IPS DF 6.9 (cell line): ENCODE data around the gene PPM1H.

Source experiments
- DNase-seq: peaks from one replicate; pipeline ENCODE4 v3.0.0-alpha.2; 2013; ENCODE audit warnings: low read depth, low spot score
- H3K27ac ChIP-seq: one replicate; pipeline ENCODE4 v1.5.1; 2013; ENCODE audit warnings: low read length, control low read depth
- H3K27me3 ChIP-seq: 2 replicates; pipeline ENCODE4 v1.6.1; 2013; ENCODE audit warnings: mild to moderate bottlenecking, low read length; ENCODE audit not compliant: control insufficient read depth, insufficient read depth
- H3K36me3 ChIP-seq: 2 replicates; pipeline ENCODE4 v1.6.1; 2013; ENCODE audit warnings: low read length; ENCODE audit not compliant: control insufficient read depth, insufficient read depth
- H3K4me1 ChIP-seq: 2 replicates; pipeline ENCODE4 v1.6.1; 2013; ENCODE audit warnings: low read length; ENCODE audit not compliant: control insufficient read depth, insufficient read depth
- H3K4me3 ChIP-seq: 2 replicates; pipeline ENCODE4 v1.5.1; 2013; ENCODE audit warnings: mild to moderate bottlenecking, low read length
- H3K9me3 ChIP-seq: 2 replicates; pipeline ENCODE4 v1.6.1; 2013; ENCODE audit warnings: low read length, inconsistent platforms; ENCODE audit not compliant: control insufficient read depth, insufficient read depth
- WGBS: extraction: QIAGEN DNeasy Blood & Tissue Kit; methylation state at CpG from one replicate; pipeline ENCODE4 v1.1.7; 2013; ENCODE audit warnings: mixed read lengths, missing lambda C conversion rate; ENCODE audit not compliant: insufficient read length, insufficient coverage; 5-methylcytosine and 5-hydroxymethylcytosine counted together

The PPM1H gene

GRCh38 chr12:62718762-62719426, 216.1 kb downstream of the PPM1H start:
- H3K36me3 ChIP-seq: no peaks in the 10 kb centered on the region
- no peak for DNase-seq
- no peak overlapping the region for H3K27ac ChIP-seq
- no CpG with 5 or more reads among the region's 2 CpGs for WGBS
- H3K4me1 ChIP-seq: no peaks in the 10 kb centered on the region
- no peak overlapping the region for H3K4me3 ChIP-seq
- no peaks in the 10 kb centered on the region for H3K9me3 ChIP-seq
- no peaks in the 10 kb centered on the region for H3K27me3 ChIP-seq

GRCh38 chr12:62717643-62718042, 217.3 kb downstream of the PPM1H start:
- no peaks in the 10 kb centered on the region for H3K36me3 ChIP-seq
- DNase-seq: no peak
- no CpG with 5 or more reads among the region's 1 CpG for WGBS

GRCh38 chr12:62716866-62717525, 218.0 kb downstream of the PPM1H start:
- Histone ChIP-seq H3K27me3 (no peaks in the 10 kb centered on the region), H3K9me3 (no peaks in the 10 kb centered on the region), H3K4me1 (no peaks in the 10 kb centered on the region), H3K4me3 (no peak overlapping the region), H3K27ac (no peak overlapping the region), H3K36me3 (no peaks in the 10 kb centered on the region)
- no CpG with 5 or more reads among the region's 5 CpGs for WGBS
- no peak for DNase-seq

More at GRCh38 chr12:62717643-62718042, 217.3 kb downstream of the PPM1H start:
- Histone ChIP-seq H3K27me3 (no peaks in the 10 kb centered on the region), H3K9me3 (no peaks in the 10 kb centered on the region), H3K4me1 (no peaks in the 10 kb centered on the region), H3K4me3 (no peak overlapping the region), H3K27ac (no peak overlapping the region)

GRCh38 chr12:62716037-62716436, 218.9 kb downstream of the PPM1H start:
- DNase-seq: no peak
- Histone ChIP-seq H3K4me3 (no peak overlapping the region), H3K27ac (no peak overlapping the region), H3K4me1 (no peaks in the 10 kb centered on the region), H3K27me3 (no peaks in the 10 kb centered on the region), H3K9me3 (no peaks in the 10 kb centered on the region), H3K36me3 (no peaks in the 10 kb centered on the region)
- WGBS: no CpG with 5 or more reads among the region's 3 CpGs

GRCh38 chr12:62714774-62715721, 219.9 kb downstream of the PPM1H start:
- Histone ChIP-seq H3K27ac (no peak overlapping the region), H3K4me1 (no peaks in the 10 kb centered on the region), H3K4me3 (no peak overlapping the region), H3K9me3 (no peaks in the 10 kb centered on the region), H3K27me3 (no peaks in the 10 kb centered on the region), H3K36me3 (no peaks in the 10 kb centered on the region)
- DNase-seq: no peak
- no CpG with 5 or more reads among the region's 14 CpGs for WGBS

- Histone ChIP-seq H3K4me3 (no peak overlapping the region), H3K27me3 (no peaks in the 10 kb centered on the region), H3K9me3 (no peaks in the 10 kb centered on the region), H3K4me1 (no peaks in the 10 kb centered on the region), H3K27ac (no peak overlapping the region), H3K36me3 (no peaks in the 10 kb centered on the region)
- no CpG with 5 or more reads among the region's 8 CpGs for WGBS
- DNase-seq: no peak
Measured at GRCh38 chr12:62714181-62714773, 220.7 kb downstream of the PPM1H start.

- no peaks in the 10 kb centered on the region for H3K36me3 ChIP-seq
- no peaks in the 10 kb centered on the region for H3K9me3 ChIP-seq
- no peak overlapping the region for H3K4me3 ChIP-seq
- DNase-seq: no peak
- no peaks in the 10 kb centered on the region for H3K27me3 ChIP-seq
- no CpG with 5 or more reads among the region's 4 CpGs for WGBS
- H3K4me1 ChIP-seq: no peaks in the 10 kb centered on the region
- H3K27ac ChIP-seq: no peak overlapping the region
Measured at GRCh38 chr12:62713723-62714122, 221.2 kb downstream of the PPM1H start.

- Histone ChIP-seq H3K9me3 (no peaks in the 10 kb centered on the region), H3K4me1 (no peaks in the 10 kb centered on the region), H3K36me3 (no peaks in the 10 kb centered on the region), H3K27me3 (no peaks in the 10 kb centered on the region), H3K27ac (no peak overlapping the region), H3K4me3 (no peak overlapping the region)
- no CpG with 5 or more reads among the region's 8 CpGs for WGBS
- DNase-seq: no peak
Measured at GRCh38 chr12:62712681-62713573, 222.0 kb downstream of the PPM1H start.

GRCh38 chr12:62711631-62712241, 223.2 kb downstream of the PPM1H start:
- Histone ChIP-seq H3K36me3 (no peaks in the 10 kb centered on the region), H3K27me3 (no peaks in the 10 kb centered on the region), H3K27ac (no peak overlapping the region), H3K4me1 (no peaks in the 10 kb centered on the region), H3K4me3 (no peak overlapping the region), H3K9me3 (no peaks in the 10 kb centered on the region)
- WGBS: no CpG with 5 or more reads among the region's 10 CpGs
- no peak for DNase-seq
